Measurements from ENCODE around the gene SIX1.
A peak's percentile ranks its signal among the peaks of the same experiment; 100 is the strongest.

Gene SIX1

DNA sequence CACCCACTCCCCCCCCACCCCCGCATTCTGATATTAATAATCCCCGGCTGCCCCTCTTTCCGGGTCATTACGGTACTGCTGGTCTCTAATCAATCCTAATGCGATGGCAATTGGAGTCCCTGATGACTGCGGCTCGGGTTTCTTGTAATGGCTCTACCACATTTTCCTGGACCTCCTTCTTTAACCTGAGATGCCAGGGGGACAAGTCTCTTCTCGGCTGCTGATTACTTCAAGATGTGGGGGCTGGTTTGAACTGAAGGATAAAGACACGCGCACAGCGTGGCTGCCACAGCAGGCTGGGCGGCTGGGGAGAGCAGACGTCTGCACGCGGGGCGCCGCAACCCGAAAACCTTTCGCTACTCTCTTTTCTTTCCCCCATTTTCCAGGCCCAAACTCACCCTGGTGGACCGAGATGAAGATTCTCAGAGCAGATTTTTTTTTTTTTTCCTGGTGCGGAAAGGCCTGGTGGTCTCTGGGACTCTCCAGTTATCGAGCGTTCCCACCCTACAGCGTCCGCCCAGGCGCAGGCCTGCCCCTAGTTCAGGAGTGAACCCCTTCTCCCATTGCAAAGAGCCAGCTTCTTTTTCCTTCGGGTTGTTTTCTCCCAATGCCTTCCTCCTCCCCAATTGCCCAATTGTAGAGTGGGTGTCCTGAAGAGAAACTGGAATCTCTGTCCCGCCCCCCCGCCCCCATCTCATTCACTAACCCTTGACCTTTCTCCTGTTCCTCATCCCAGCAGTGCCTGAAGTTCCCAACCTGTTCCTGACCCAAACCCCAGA, 6.0 kb upstream of the SIX1 start:
- no peak for DNase-seq

DNA sequence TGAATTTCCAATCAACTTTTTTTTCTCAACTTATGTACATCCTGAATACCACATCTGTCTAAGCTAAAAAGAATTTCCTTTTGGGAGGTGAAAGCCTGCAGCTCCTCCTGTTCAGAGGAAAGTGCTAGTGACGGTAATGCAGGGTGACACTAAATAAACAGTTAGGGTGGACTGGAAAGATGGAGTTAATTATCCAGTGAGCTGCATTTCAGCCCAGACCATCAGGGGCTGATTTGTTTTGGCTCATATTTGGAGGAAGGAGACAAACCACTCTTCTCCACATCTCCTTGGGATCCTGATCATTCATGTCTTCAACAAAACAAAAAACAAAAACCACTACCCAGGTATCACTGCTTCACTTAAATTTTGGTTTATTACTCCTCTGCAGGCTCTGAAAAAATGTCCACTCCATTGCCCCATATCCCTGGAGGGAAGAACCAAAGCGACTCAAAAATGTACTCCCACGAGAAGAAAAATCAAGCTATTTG, 5.1 kb upstream of the SIX1 start:
- DNase-seq: peak; percentile 26

DNA sequence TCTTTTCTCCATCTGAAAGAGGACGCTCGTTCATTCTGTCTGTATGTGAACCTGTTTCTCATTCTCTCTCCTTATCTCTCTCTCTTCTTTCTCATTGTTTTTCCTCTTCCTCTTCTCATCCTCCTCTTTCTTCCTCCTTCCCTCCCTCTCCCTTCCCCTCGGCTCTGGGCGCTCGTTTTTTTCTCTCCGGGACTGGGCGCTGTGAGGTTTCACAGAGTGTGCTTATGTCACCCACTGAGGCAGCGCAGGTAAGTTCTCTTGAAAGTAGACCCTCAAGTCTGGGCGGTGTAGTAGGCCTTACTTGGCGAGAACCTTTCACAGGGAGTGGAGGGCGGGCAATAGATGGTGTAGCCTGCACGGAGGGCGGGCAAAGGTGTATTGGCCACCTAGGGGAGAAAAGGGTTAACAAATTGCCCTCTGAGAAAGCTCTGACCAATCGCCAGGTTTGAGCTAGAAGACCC, 4.5 kb upstream of the SIX1 start:
- no peak for DNase-seq

DNA sequence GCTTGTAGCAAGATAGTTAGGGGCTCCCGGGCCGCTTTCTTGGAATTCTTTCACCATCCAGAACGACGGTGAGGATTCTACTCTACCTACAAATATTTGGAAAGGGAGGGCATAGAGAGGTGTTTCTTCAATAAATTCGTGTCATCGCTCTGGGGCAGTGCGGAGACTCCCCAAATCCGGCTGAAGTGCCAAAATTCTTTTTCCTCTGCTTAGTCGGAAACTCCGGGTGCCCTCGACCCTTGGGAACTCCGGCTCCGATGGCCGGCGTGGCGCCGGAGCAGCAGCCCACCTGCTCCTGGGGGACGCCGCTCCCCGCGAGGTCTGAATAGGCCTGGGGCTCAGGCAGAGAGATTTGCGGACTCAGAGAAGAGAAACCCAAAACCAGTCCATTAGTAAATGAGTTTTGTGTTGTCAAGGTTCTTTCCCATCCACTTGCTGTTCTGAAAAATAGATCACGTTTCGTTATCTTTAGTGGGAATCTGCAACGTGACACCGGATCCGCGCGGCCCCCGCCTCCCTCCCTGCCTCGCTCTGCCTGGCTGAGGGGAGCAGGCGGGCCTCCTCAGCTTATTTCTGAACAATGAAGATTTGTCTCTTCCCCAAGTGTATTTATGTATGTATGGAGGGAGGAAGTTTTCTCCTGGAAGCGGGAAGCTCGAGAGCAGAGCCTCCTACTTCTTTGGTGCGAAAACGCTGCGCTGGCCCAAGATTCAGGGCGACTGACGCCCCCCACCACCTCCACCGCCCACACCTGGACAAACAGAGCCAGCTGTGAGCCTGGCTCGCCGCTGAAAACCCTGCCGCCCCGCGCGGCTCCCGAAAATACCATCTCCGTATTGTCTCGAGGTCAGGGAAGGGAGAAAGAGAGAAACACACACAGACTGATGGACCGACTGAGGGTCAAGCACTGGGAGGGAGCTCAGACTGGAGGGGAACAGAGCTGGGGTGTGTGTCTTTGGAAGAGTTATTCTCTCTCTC, 3.7 kb upstream of the SIX1 start:
- DNase-seq: peak; percentile 63

DNA sequence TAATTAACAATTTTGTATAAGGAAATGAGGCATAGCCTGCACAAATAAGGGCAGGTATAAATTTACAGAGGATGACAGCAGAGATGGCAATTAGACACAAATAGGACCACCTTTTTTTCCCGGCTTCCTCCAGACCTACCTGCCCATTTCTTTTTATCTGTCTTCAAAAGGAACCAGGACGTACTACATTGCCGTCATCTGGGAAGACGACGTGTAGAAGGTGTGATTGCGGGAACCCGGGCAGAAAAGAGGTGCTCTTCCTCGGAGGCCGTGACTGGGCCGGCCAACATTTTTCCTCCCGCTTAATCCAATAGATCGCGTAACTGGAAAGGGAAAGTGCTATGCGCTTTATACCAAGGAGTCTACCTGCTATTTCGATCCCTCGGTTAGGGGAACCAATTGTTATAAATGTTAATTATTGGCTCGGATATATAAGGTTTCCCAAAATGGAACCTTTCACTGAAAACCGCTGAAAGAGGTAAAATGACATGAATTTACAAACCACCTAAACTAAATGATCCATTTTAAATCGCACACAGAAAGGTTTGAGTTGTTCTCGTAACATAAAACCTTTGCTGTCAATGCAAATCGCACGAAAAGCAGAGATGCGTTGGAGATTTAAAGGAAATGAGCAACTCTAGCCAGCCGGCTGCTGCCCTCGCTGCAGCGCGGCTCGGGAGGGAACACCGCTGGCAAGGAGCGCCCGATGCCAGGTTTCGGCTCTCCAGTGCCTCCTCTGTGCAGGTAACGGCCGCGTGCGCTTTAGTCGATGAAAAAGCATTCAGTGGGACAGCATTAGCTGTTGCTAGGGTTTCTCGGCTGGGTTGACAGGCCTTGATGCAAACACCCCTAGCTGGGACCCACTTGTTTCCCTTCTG, 2.8 kb upstream of the SIX1 start:
- DNase-seq: peak; percentile 51

DNA sequence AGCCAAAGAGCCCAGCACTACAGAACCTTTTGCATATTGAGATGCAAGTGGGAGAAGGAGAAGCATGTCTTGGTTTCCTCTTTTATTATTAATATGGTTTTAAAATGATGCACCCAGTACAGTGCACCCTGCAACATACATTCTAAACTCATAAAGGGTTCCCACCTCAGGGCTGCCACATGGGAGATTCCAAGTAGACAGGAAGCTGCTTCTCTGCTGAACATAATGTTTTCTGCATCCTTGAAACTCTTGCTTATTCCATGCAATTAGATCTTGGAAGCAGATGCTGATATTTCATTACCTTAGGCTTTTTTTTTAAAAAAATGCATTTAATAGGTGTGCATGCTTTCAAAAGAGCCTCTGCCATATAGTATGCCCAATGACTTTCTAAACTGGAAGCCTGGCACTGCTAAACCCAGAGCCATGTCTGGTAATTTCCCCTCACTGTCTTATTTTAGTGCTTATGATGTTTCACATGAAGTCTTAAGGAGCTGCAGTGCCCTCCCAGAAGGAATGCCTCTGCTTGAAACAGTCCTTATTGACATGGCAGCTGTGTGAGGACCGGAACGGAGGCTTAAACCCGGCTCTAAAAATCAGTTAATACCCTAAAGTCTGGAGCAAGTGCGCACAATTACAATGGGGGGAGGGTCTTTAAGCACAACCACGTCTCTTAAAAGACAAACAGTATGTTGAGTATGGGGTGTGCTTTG, 2.0 kb upstream of the SIX1 start:
- no peak for DNase-seq

DNA sequence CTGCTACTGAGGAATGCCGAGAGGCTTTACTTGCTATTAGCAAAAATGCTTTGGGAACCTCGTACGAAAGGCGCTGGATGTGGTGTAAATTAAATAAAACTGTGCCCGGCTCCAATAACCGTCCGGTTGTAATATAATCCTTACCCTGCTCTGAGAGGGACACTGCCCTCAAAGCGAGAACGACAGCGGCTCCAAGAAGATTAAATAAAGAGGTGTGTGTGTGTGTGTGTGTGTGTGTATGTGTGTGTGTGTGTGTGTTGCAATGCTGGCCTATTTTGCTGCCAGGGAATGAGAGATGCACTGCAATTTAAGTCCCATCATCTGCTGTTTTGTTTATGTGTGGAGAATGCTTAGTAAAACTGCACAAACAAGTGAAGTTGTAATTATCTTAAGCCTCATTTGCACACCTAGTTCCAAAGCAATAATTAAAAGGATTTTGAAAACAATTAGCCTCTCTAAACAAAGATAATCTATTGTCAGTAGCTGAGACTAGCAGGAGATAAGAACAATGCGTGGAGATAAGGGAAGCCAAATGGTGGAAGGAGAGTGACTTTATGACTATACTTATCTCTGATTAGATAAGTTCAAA, 1.2 kb upstream of the SIX1 start:
- peak; percentile 62 for DNase-seq

DNA sequence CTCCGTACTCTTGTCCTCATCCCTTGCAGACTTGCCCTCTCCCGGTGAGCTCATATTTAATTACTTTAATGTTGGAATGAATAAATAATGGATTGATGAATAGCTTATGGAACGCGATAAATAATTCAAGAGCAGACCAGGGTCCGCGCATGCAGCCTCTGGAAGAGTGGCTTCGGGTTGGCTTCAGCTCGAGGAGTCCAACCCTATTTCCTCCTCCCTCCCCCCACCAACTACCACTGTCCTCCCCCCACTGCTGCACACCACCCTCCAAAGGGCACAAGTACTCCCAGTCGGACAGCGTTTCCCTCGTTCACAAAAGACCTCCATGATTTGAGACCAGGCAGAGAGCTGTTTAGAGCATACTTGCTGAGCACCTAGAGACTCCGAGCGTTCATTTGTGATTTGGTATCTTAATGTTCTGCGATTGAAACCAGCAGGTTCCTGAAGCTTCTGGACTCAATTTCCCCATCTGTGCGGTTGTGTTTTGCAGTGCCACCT, 647 bp upstream of the SIX1 start:
- peak; percentile 66 for DNase-seq

DNA sequence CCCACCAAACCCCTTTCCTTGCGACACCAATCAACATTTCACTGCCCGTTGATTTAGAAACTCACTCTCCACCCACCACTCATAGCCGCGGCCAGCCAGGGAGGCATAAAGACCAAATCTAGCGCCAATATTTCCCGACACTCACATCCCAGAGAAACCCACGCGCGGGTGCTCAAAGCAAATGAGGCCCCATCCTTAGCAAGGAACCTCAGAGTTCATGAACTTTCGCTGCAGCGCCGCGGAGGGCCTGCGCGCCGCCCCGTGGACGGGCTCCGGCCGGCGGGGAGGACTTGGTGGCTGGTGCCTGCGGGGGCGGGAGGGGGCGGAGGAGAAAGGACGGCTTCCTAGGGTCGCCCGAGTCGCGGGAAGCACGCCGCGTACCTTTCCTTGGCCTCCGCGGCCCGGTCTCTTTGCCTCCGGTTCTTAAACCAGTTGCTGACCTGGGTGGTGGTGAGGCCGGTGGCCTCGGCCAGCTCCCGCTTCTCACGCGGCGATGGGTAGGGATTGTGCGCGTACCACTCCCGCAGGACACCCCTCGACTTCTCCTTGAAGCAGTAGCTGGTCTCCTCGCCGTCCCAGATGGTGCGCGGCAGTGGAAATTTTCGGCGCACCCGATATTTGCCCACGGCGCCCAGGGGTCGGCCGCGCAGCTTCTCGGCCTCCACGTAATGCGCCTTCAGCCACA, 886 bp downstream of the SIX1 start:
- DNase-seq: no peak

DNA sequence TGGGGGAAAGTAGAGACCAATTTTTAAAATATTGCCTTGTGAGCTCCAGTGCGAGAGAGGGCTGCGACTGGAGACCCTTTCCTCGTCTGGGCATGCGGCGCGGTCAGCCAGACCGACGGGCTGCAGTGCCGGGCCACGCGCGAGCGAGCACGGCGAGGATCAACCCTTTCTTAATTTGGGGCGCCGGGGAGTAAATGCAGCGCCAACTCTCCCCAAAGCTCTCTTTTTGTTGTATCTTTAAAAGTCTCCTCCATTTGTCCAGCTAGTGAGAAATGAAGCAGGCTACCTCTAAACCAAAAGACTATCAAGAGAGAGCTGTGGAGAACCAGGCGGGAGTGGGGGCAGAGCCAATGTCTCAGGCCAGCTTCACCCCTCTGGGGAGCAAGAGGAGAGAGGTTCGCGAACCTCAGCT, 1.4 kb downstream of the SIX1 start:
- DNase-seq: no peak

DNA sequence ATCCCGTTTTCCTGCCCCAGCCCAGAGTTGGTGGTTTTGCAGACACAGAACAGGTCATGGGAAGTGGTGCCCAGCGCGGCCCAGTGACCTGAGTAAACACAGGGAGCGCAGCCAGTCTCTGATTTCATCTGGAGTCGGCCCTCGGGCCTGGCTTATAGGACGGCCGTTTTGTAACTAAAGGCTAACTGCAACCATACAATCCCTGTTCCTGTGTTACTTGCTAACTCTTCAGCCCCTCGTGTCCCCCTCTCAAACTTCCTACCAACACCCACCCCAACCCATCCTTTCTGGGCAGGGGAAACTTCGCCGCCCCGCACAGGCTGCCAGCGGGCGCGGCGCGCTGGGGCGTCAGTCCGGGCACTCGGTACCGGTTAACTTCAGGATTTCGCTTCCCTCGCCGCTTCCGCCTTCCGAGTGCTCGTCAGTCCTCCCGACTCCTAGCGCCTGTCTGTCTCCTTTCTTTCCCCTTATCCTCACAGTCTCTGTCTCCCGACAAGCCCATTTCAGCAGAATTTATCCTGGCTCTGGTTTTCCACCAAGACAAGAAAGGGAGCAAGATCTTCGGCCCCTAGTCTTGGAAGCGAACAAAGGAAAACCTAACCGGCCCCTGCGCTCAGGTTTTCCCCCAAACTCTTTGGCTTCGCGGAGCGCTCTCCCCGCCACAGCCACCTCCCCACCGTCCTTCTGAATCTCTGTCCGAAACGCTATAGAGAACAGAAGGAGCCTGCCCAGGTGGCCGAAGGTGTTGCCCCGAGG, 2.0 kb downstream of the SIX1 start:
- DNase-seq: peak; percentile 44

DNA sequence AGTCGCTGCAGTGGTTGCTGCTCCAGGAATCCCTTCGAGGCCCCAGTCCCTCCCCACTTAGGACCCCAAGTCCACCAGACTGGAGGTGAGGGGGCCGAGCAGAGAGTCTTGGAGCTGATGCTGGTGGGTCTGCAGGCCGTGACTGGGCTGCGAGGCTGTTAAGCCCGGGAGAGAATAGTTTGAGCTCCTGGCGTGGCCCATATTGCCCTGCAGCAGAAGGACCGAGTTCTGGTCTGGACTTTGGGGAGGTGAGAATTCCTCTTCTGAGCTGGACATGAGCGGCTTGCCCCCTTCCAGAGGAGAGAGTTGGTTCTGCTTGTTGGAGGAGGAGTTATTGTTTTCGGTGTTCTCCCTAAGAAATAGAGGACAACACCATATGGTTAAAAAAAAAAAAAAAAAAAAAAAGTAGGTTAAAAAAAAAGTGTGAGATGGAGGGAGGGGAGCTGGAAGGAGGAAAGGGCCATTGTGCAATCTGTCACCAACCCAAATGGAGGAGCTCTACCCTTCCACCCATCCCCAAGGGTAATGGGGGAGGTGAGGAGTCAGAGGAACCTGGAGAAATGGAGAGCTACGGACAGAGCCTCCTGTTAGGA, 3.0 kb downstream of the SIX1 start:
- DNase-seq: no peak

DNA sequence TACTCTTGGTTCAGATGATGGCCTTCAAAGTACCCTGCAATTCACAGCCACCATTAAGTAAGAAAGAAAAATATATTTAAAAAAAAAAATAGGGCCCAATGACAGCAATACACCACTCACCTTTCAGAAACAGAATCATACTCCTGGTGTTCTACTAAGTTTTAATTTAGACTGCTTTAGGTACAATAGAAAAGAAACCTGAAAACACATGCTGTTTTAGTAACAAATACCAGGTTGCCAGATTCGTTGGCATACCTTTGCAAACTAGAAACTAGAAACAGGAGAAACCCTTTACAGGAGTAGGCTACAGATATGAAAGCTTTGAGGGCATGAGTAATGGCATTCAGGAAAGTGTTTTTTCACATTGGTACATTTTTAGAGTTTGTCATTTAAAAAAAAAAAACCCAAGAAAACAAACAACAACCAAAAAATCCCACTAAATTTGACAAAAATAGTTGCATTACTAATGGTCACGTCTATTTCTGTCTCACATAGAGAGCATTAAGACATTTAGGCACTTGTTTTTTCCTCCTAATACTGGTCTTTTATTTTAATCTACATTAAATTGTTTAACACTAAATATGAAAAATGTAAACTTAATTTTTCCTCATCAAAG, 4.0 kb downstream of the SIX1 start:
- no peak for DNase-seq

DNA sequence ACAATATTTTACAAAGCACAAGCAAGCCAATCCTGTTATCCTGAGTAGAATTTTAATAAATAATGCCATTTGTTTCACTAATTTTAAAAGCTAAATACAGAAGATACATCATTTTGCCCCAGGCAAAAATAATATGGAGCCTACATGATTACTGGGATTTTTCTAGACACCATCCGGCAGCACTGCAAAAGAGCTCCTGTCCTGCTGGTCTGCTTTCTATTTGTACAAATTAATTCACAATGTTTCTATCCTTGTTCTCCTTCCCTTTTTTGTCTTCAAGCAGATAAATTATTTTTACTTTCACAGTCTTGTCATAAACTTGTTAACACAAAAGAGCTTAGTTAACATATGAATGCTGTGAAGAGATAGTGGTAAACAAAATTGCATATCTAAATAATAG, 4.6 kb downstream of the SIX1 start:
- no peak for DNase-seq

DNA sequence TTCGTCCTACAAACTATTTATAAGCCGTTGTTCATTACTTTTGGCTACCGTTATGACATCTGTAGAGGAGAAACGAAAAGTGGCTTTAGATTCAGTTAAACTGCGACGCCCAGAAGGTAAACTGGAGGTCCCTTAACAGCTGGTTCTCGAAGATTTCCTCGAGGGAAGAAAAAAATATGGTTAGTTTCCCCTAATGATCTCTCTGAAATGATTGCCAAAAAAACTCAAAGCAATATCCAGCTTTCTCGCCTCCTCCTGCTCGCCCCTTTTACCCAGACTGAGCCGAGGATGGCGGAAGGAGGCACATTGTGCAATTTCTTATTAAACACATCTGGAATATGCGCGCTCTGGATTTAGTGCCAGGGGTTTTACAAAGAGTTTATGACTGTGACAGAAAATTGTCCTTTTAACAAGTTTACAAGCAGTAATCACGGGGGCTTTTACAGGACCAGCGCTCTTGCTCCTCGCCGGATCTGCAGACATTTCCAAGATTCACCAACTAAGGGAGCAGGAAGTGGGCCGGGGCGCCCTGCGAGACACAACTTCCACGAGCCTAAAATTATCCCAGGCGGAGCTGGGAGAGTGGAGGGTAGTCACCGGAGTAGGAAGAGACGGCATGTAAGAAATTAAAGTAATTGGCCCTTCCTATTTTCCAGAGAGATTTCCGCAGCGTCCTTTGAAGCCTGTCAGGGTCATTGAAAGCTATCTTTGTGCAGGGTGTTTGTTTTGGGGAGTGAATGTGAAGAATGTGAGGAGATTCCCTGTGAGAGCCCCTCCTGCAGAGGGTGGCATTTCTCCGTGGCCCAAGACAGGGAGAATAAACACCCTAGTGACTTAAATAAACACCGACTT, 5.6 kb downstream of the SIX1 start:
- no peak for DNase-seq

DNA sequence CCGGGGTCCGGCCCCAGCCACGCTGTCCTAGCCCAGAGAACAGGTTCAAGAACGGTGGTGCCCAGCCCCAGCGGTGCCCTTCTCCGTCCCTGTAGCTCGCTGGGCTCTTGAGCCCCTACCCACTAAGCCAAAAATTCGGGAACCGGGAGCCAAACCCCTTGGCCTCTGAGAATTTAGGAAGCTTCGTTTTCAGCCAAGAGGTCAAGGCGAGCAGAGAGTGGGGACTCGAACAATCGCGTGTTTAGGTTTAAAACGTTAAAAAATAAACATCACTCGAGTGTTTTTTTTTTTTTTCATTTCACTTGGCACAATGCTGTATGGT, 6.2 kb downstream of the SIX1 start:
- no peak for DNase-seq

DNA sequence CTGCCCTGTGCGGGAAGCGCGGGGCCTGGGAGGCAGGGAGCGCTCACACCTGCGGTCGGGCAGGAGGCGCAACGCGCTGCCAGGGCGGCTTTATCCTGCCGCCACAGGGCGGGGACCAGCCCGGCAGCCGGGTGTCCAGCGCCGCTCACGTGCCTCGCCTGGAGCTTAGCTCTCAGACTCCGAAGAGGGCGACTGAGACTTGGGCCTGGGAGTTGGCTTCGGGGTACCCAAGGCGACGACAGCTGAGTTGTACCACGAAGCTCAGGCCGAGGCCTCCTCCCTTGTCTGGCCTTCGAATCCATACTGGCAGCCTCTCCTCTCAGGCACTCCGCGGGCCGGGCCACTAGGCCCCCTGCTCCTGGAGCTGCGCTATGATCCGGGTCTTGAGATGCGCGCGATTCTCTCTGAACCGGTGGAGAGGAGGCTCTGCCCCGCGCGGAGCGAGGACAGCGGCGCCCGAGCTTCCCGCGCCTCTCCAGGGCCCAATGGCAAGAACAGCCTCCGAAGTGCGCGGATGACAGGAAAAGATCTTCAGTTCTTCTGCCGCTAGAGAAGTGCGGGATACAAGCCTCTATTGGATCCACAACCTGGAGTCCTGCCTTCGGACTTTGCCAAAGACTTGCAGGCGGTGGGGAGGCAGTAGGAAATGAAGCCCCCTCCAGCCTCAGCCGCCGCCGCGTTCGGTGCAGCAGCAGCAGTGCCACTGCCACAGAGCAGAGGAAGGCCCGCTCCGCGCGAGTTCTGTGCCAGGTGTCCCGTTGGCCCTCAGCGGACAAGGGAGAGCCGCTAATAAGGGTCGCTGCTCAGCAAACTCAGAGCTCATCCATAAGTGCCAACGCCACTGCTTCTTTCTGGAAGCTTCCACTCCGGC, 6.8 kb downstream of the SIX1 start:
- DNase-seq: no peak
